Testis (tissue), 2 donors: ENCODE data around the gene XXYLT1.

ENCODE experiments used
- CTCF ChIP-seq, 3 experiments: fragments of 450-650 bp in 2 of 3; fragments of 200-600 bp in 1 of 3; sonication (generic) in 1 of 3; IDR thresholded peaks; one replicate each; pipeline ENCODE4 v1.5.1; 2016 to 2019; ENCODE audit warnings: antibody characterized with exemption in 3 of 3, mild to moderate bottlenecking in 2 of 3, moderate library complexity in 1 of 3
- POLR2A ChIP-seq: fragments of 450-650 bp; IDR thresholded peaks from one replicate; pipeline ENCODE4 v1.6.1; 2017; ENCODE audit warnings: antibody characterized with exemption, mild to moderate bottlenecking, moderate library complexity

- TF ChIP-seq CTCF (IDR thresholded peaks at IDR 0.05) (no peak), POLR2A (no peak)
Measured at GRCh38 chr3:195030791-195031321, 240.1 kb downstream of the XXYLT1 start.
